SU-DHL-6 (cell line): ENCODE results near the gene ABCC4.

Experiments
- H2AFZ ChIP-seq: fragments of 200-600 bp; sonication (generic); 2 replicates; pipeline ENCODE4 v1.6.1; 2014; ENCODE audit warnings: low read depth, mild to moderate bottlenecking, moderate library complexity, mixed read lengths, antibody characterized with exemption, low read length; ENCODE audit not compliant: severe bottlenecking
- H3F3A ChIP-seq: fragments of 200-600 bp; shearing (Covaris generic); 2 replicates; pipeline ENCODE4 v1.6.0; 2016; ENCODE audit warnings: antibody characterized with exemption, mild to moderate bottlenecking; ENCODE audit not compliant: insufficient read depth
- H3K27ac ChIP-seq: fragments of 200-600 bp; sonication (generic); 2 replicates; pipeline ENCODE4 v1.5.1; 2016; ENCODE audit warnings: low read depth, mild to moderate bottlenecking, low read length, moderate library complexity, mixed read lengths
- H3K27me3 ChIP-seq: fragments of 200-600 bp; sonication (generic), shearing (Covaris generic); 2 replicates; pipeline ENCODE4 v1.6.0; 2014; ENCODE audit warnings: mild to moderate bottlenecking, low read length
- H3K36me3 ChIP-seq: fragments of 200-600 bp; sonication (generic); 2 replicates; pipeline ENCODE4 v1.6.1; 2014; ENCODE audit warnings: mild to moderate bottlenecking, low read length, mixed read lengths
- H3K4me2 ChIP-seq: fragments of 300-600, 200-600 bp; shearing (Covaris generic), sonication (generic); 2 replicates; pipeline ENCODE4 v1.6.0; 2014; ENCODE audit warnings: low read length, low read depth, mild to moderate bottlenecking; ENCODE audit not compliant: poor library complexity, severe bottlenecking
- H3K4me3 ChIP-seq: fragments of 200-600 bp; sonication (generic); 2 replicates; pipeline ENCODE4 v1.5.1; 2014; ENCODE audit warnings: antibody characterized with exemption, low read length, mild to moderate bottlenecking, mixed read lengths; ENCODE audit not compliant: insufficient read depth, poor library complexity, severe bottlenecking
- H3K79me2 ChIP-seq: fragments of 200-600 bp; sonication (generic); 2 replicates; pipeline ENCODE4 v1.6.1; 2014; ENCODE audit warnings: mild to moderate bottlenecking, low read length, moderate library complexity; ENCODE audit not compliant: insufficient read depth
- H3K9ac ChIP-seq: fragments of 200-600 bp; sonication (generic); 2 replicates; pipeline ENCODE4 v1.7.0; 2014; ENCODE audit warnings: mild to moderate bottlenecking, low read length
- H3K9me2 ChIP-seq: fragments of 200-600 bp; sonication (generic); replicated peaks from 2 replicates; pipeline ENCODE4 v1.6.1; 2014; ENCODE audit warnings: low read length; ENCODE audit not compliant: insufficient read depth
- H3K9me3 ChIP-seq: fragments of 200-600 bp; sonication (generic); 2 replicates; pipeline ENCODE4 v1.6.1; 2014; ENCODE audit warnings: low read length, mixed read lengths; ENCODE audit not compliant: insufficient read depth
- H4K20me1 ChIP-seq: fragments of 200-600 bp; sonication (generic); 2 replicates; pipeline ENCODE4 v1.6.1; 2014; ENCODE audit warnings: low read depth, mild to moderate bottlenecking, antibody characterized with exemption, low read length, moderate library complexity, mixed read lengths
- EZH2phosphoT487 ChIP-seq: fragments of 200-600 bp; sonication (generic), shearing (Covaris generic); conservative IDR thresholded peaks from 2 replicates; pipeline ENCODE4 v1.6.1; 2018; ENCODE audit warnings: mild to moderate bottlenecking, antibody characterized with exemption, low read length, moderate library complexity, mixed read lengths
- TF ChIP-seq, protein P1 (sequence below): fragments of 200-600 bp; sonication (generic); IDR thresholded peaks from one replicate; pipeline ENCODE4 v1.5.1; 2017; ENCODE audit warnings: antibody characterized with exemption, mild to moderate bottlenecking, low read length, moderate library complexity; ENCODE audit not compliant: insufficient read depth, poor library complexity, severe bottlenecking

ABCC4 gene

DNA sequence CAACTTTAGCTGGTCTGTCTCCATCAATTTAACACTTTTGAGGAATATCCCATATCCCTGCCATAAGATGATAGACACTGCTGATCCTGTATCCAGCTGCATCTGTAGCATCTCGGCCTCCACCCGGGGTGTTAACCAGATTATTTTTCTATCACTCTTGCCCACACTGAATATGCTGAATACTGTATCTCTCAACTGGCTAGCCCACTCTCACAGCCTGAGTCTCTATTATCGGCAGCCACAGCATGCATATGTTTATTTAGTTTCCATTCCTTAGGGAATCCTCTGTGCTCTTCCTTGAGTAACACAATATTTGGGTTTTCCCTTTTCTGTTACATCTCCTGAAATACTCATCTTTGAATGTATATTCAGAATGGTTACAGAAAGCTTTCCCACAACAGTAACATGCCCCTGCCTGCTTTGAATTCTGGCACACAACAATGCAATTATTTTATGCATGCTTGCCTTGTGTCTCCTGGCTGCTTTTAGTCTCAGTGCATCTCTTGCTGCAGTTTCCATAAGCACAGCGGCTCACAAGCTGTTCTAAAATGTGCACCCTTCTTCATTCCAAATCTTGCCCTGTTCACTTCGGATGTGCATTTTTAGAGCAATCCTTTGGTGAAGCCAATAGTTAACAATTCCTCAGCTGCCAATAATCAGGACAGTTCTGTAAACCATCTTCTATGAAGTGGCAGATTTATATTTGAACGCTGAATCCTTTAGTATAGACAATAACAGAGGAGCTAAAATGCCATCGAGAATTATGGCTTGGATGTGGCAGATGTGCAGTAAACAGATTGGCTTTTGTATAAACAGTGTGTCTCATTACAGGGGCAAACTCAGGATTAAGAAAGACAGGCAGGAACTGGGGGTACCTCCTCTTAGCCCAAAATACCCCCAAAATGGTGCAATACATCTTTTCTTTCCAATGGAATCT lies 327.0 kb downstream of the ABCC4 start:
- Histone ChIP-seq H4K20me1 (no peaks in the 10 kb centered on the region), H3K4me2 (no peak overlapping the region), H3K27ac (no peak overlapping the region), H3K9me2 (no peaks in the 10 kb centered on the region), H3K9me3 (no peaks in the 10 kb centered on the region), H3K9ac (no peak overlapping the region), H3F3A (no peaks in the 10 kb centered on the region), H3K36me3 (no peaks in the 10 kb centered on the region), H3K4me3 (no peak overlapping the region), H3K79me2 (no peaks in the 10 kb centered on the region), H2AFZ (no peak overlapping the region), H3K27me3 (no peaks in the 10 kb centered on the region)
- TF ChIP-seq, protein P1, sequence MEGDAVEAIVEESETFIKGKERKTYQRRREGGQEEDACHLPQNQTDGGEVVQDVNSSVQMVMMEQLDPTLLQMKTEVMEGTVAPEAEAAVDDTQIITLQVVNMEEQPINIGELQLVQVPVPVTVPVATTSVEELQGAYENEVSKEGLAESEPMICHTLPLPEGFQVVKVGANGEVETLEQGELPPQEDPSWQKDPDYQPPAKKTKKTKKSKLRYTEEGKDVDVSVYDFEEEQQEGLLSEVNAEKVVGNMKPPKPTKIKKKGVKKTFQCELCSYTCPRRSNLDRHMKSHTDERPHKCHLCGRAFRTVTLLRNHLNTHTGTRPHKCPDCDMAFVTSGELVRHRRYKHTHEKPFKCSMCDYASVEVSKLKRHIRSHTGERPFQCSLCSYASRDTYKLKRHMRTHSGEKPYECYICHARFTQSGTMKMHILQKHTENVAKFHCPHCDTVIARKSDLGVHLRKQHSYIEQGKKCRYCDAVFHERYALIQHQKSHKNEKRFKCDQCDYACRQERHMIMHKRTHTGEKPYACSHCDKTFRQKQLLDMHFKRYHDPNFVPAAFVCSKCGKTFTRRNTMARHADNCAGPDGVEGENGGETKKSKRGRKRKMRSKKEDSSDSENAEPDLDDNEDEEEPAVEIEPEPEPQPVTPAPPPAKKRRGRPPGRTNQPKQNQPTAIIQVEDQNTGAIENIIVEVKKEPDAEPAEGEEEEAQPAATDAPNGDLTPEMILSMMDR: no peak
- no peak for TF ChIP-seq EZH2phosphoT487

DNA sequence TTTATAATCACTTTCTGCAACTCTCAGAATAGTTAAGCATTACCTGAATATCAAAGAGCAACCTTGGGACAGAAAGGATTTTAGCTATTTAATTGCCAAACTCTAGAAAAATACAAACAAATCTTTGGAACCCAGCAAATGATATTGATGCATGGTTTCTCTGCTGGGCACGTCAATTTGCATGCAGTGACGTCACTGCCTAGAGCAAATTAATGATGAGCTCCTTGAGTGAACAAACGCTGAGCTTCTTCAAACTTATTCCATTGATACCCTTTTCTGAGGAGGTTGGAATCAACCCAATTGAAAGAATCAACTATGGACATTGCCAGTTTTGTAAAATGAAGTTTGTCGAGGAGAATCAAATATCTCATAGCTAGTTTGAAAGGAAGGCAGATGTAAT lies 329.0 kb downstream of the ABCC4 start:
- TF ChIP-seq, protein P1: no peak
- no peak for TF ChIP-seq EZH2phosphoT487

More for the DNA sequence above, 329.0 kb downstream of the ABCC4 start:
- H4K20me1 ChIP-seq: no peaks in the 10 kb centered on the region
- H3F3A ChIP-seq: no peaks in the 10 kb centered on the region
- no peak overlapping the region for H3K4me3 ChIP-seq
- H3K27ac ChIP-seq: no peak overlapping the region
- H3K79me2 ChIP-seq: no peaks in the 10 kb centered on the region
- H3K9ac ChIP-seq: no peak overlapping the region
- no peaks in the 10 kb centered on the region for H3K27me3 ChIP-seq
- H3K4me2 ChIP-seq: no peak overlapping the region
- H2AFZ ChIP-seq: no peak overlapping the region
- no peaks in the 10 kb centered on the region for H3K9me3 ChIP-seq
- H3K36me3 ChIP-seq: no peaks in the 10 kb centered on the region
- no peaks in the 10 kb centered on the region for H3K9me2 ChIP-seq
